Endothelial cell of umbilical vein (primary cell): Measurements from ENCODE around the gene AGBL3.

Experiments used
- EZH2 ChIP-seq: IDR thresholded peaks from 2 replicates; pipeline ENCODE4 v1.6.1; 2012; ENCODE audit warnings: borderline replicate concordance, low read depth, mild to moderate bottlenecking, moderate library complexity, low read length, inconsistent platforms; ENCODE audit not compliant: severe bottlenecking
- MYC ChIP-seq: IDR thresholded peaks from one replicate; pipeline ENCODE4 v1.6.1; 2011; ENCODE audit warnings: mild to moderate bottlenecking, low read depth, low read length
- POLR2A ChIP-seq: IDR thresholded peaks from 2 replicates; pipeline ENCODE4 v1.6.1; 2012; ENCODE audit warnings: low read depth, mild to moderate bottlenecking, control low read depth, low read length
- POLR2AphosphoS5 ChIP-seq: IDR thresholded peaks from 2 replicates; pipeline ENCODE4 v1.6.1; 2012; ENCODE audit warnings: low read depth, mild to moderate bottlenecking, control low read depth, low read length, moderate library complexity; ENCODE audit not compliant: insufficient read depth
- TF ChIP-seq, protein P1 (sequence below), 2 donors: IDR thresholded peaks; 1 replicate in 1 of 2; 2 replicates in 1 of 2; pipeline ENCODE4 v1.5.1; 2011; ENCODE audit warnings: low read length in 2 of 2, mild to moderate bottlenecking in 2 of 2, moderate library complexity in 2 of 2, control low read depth in 1 of 2, inconsistent platforms in 1 of 2, low read depth in 1 of 2; ENCODE audit not compliant: insufficient read depth in 1 of 2; ENCODE audit errors: extremely low read depth in 1 of 2

DNA sequence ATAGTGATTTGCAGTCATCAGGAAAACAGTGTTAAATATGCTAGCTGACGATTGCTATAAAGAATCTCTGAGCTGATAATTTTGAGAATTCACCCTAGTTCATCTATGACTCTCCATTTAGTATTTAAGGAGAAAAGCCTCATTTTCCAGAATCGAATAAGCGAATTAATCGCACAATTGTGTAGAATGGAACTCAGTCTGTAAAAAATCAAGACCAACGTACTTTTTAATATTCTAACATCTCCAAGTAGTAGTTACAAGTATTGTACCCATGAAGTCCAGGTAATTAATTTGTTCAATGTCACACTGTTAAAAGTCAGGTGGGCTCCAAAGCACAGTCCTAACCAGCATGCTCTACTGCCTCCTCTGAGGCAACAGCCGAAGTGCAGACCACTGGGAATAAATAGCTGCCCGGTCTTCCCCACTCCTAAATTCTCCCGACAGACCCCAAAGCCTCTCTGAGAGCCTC lies 380 bp upstream of the AGBL3 start:
- no peak for TF ChIP-seq POLR2A
- no peak for TF ChIP-seq EZH2
- TF ChIP-seq, protein P1, sequence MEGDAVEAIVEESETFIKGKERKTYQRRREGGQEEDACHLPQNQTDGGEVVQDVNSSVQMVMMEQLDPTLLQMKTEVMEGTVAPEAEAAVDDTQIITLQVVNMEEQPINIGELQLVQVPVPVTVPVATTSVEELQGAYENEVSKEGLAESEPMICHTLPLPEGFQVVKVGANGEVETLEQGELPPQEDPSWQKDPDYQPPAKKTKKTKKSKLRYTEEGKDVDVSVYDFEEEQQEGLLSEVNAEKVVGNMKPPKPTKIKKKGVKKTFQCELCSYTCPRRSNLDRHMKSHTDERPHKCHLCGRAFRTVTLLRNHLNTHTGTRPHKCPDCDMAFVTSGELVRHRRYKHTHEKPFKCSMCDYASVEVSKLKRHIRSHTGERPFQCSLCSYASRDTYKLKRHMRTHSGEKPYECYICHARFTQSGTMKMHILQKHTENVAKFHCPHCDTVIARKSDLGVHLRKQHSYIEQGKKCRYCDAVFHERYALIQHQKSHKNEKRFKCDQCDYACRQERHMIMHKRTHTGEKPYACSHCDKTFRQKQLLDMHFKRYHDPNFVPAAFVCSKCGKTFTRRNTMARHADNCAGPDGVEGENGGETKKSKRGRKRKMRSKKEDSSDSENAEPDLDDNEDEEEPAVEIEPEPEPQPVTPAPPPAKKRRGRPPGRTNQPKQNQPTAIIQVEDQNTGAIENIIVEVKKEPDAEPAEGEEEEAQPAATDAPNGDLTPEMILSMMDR (IDR thresholded peaks at IDR 0.05; ENCODE audit: extremely low read depth in 1 of 2, insufficient read depth in 1 of 2, low read depth in 1 of 2, low read length in 2 of 2) = no peak
- TF ChIP-seq POLR2AphosphoS5 = no peak
- TF ChIP-seq MYC = no peak
